OCI-LY3 (cell line): ENCODE measurements around the gene B3GNT7.

ENCODE experiments used
- EZH2phosphoT487 ChIP-seq: fragments of 200-600 bp; shearing (Covaris generic); IDR thresholded peaks from 2 replicates; pipeline ENCODE4 v1.6.1; 2018; ENCODE audit warnings: antibody characterized with exemption, mixed run types, low read depth
- TF ChIP-seq, protein P1 (sequence below): fragments of 200-600, 300-600 bp; sonication (generic); IDR thresholded peaks from 2 replicates; pipeline ENCODE4 v1.5.1; 2014; ENCODE audit warnings: antibody characterized with exemption, low read length, low read depth

DNA sequence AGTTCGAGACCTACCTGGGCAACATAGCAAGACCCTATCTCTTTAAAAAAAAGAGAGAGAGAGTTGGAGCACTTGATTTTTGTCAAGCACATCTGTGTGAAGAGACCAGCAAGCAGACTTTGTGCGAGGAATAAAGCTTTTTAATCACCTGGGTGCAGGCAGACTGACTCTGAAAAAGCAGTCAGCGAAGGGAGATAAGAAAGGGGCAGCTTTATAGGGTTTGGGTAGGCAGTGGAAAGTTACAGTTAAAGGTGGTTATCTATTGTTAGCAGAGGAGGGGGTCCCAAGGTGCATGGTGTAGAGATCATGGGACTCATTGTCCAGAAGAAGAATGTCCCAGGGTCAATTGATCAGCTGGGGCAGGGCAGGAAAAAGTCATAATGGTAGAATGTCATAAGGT lies 34.4 kb downstream of the B3GNT7 start:
- TF ChIP-seq, protein P1, sequence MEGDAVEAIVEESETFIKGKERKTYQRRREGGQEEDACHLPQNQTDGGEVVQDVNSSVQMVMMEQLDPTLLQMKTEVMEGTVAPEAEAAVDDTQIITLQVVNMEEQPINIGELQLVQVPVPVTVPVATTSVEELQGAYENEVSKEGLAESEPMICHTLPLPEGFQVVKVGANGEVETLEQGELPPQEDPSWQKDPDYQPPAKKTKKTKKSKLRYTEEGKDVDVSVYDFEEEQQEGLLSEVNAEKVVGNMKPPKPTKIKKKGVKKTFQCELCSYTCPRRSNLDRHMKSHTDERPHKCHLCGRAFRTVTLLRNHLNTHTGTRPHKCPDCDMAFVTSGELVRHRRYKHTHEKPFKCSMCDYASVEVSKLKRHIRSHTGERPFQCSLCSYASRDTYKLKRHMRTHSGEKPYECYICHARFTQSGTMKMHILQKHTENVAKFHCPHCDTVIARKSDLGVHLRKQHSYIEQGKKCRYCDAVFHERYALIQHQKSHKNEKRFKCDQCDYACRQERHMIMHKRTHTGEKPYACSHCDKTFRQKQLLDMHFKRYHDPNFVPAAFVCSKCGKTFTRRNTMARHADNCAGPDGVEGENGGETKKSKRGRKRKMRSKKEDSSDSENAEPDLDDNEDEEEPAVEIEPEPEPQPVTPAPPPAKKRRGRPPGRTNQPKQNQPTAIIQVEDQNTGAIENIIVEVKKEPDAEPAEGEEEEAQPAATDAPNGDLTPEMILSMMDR, result no peak
- TF ChIP-seq EZH2phosphoT487, result no peak
